Erythroblast (primary cell): ENCODE measurements around the gene GRN.

Experiments used
- GATA1 ChIP-seq: IDR thresholded peaks from 2 replicates; pipeline ENCODE4 v1.6.1; 2011; ENCODE audit warnings: low read depth, mild to moderate bottlenecking, control low read depth, low read length, moderate library complexity
- POLR2A ChIP-seq: IDR thresholded peaks from 2 replicates; pipeline ENCODE4 v1.6.1; 2011; ENCODE audit warnings: mild to moderate bottlenecking, low read length

DNA sequence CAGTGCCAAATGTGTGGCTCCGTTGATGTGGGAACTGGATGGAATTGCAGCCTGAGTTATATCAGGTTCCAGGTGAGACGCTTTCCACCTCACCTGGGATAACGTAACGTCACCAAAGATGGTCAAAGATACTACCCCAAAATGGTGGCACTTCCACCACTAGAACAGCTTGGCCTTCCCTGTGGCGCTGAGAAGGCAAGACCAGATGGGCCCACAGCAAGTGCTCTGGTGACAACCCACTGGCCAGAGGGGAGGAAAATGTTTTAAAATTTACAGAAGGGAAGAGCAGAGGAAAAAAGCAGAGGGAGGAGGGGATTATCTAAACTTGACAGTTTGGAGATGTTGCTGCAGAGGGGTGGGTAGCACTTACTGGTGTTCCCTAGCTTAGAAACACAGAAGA, 51.8 kb downstream of the GRN start:
- TF ChIP-seq POLR2A (no peak), GATA1 (no peak)
